ENCODE results near the gene ADGRB3.

DNA sequence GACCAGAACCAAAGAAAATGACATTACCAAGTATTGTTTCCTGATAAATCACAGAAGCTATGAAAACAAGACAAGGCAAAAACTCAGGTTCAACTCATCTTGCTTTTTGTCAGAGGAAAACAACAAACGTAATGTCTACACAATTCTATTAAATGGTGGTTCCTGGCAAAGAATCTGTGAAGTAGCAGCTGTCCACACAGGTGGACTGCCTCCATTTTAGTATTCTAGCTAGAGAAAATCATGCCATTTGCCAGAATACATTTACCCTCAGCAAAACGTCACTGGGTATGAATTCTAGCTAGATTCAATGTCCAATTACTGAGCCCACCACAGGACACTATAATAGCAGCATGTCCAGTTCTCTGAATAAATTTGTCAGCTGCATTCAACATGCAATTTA lies 125.4 kb downstream of the ADGRB3 start:
- TF ChIP-seq CTCF (IDR thresholded peaks at IDR 0.05) (no peak), EP300 (IDR thresholded peaks at IDR 0.05) (no peak), POLR2A (IDR thresholded peaks at IDR 0.05) (no peak), POLR2AphosphoS5 (IDR thresholded peaks at IDR 0.05) (no peak)

All from upper lobe of left lung (tissue), 4 donors.